ENCODE measurements around the gene CBR3.
"Not testable (repeated sequence)": the region's sequence is repeated elsewhere in the genome, so short reads cannot be mapped to it uniquely, and the experiment has no call there.

Gene CBR3

GRCh38 chr21:36129219-36129618 is 5.7 kb upstream of the CBR3 start:
- H3K4me3 ChIP-seq (ENCODE audit: low read depth, low read length), result no peak overlapping the region
- TF ChIP-seq CTCF (IDR thresholded peaks at IDR 0.05; ENCODE audit: low read depth, low read length), result no peak

GRCh38 chr21:36130414-36130762 is 4.5 kb upstream of the CBR3 start:
- H3K4me3 ChIP-seq (ENCODE audit: low read depth, low read length), result peak overlapping the region; percentile 33

GRCh38 chr21:36130839-36131238 is 4.0 kb upstream of the CBR3 start:
- peak overlapping the region; percentile 33 for H3K4me3 ChIP-seq (ENCODE audit: low read depth, low read length)

GRCh38 chr21:36132696-36133095 is 2.2 kb upstream of the CBR3 start:
- TF ChIP-seq CTCF (IDR thresholded peaks at IDR 0.05; ENCODE audit: low read depth, low read length), result no peak
- no peak overlapping the region for H3K4me3 ChIP-seq (ENCODE audit: low read depth, low read length)

GRCh38 chr21:36135391-36136102 is 668 bp downstream of the CBR3 start:
- no peak for TF ChIP-seq CTCF (IDR thresholded peaks at IDR 0.05; ENCODE audit: low read depth, low read length)
- peak overlapping the region; percentile 77 for H3K4me3 ChIP-seq (ENCODE audit: low read depth, low read length)

- H3K4me3 ChIP-seq (ENCODE audit: low read depth, low read length), result not testable (repeated sequence)
These were observed 4.9 kb downstream of the CBR3 start for GRCh38 chr21:36139791-36140190.

GRCh38 chr21:36141513-36141925 is 6.6 kb downstream of the CBR3 start:
- peak; percentile 66 for TF ChIP-seq CTCF (IDR thresholded peaks at IDR 0.05; ENCODE audit: low read depth, low read length)
- H3K4me3 ChIP-seq (ENCODE audit: low read depth, low read length), result no peak overlapping the region

- H3K4me3 ChIP-seq (ENCODE audit: low read depth, low read length), result not testable (repeated sequence)
These were observed 9.4 kb downstream of the CBR3 start for GRCh38 chr21:36144233-36144632.

- H3K4me3 ChIP-seq (ENCODE audit: low read depth, low read length), result no peak overlapping the region
- no peak for TF ChIP-seq CTCF (IDR thresholded peaks at IDR 0.05; ENCODE audit: low read depth, low read length)
These were observed 10.4 kb downstream of the CBR3 start for GRCh38 chr21:36145259-36145658.

- H3K4me3 ChIP-seq (ENCODE audit: low read depth, low read length), result no peak overlapping the region
- TF ChIP-seq CTCF (IDR thresholded peaks at IDR 0.05; ENCODE audit: low read depth, low read length), result no peak
These were observed 13.0 kb downstream of the CBR3 start for GRCh38 chr21:36147911-36148310.
